Panc1 (cell line): ENCODE results near the gene CEP250. TPM values are rescaled to one million over a fixed set of nuclear protein-coding genes. Genes with fewer than 3 reads are reported as not detected.

Experiments
- ATAC-seq: fragments of 200-7000 bp; cut with Tn5 transposase; 2 replicates; pipeline ENCODE4 v1.9.1; 2020; ENCODE audit warnings: mild to moderate bottlenecking, moderate library complexity
- BruUV-seq: library from RNA; stranded (reverse); fragments of 400-500 nt; replicated peaks from 2 replicates; lab custom pipeline; 2021; lab: Mats Ljungman, UMichigan
- CTCF ChIA-PET: fragments of 300-600 bp; sonication (Branson Sonifier 250); formaldehyde crosslinking; loops from one replicate; lab custom pipeline; 2022; ENCODE audit warnings: antibody characterized with exemption; lab: Charles Lee
- POLR2A ChIA-PET: fragments of 300-600 bp; sonication (Branson Sonifier 250); formaldehyde crosslinking; loops from one replicate; lab custom pipeline; 2022; ENCODE audit warnings: antibody characterized with exemption; lab: Charles Lee
- DNase-seq: peaks from one replicate; pipeline ENCODE4 v3.0.0-alpha.2; 2010; ENCODE audit warnings: low read depth, low spot score
- H3K27ac ChIP-seq: 2 replicates; pipeline ENCODE4 v1.5.1; 2011; ENCODE audit warnings: mild to moderate bottlenecking, low read length, inconsistent platforms
- H3K27me3 ChIP-seq: fragments of 200-500 bp; sonication (Bioruptor generic); 2 replicates; pipeline ENCODE4 v1.6.0; 2014; ENCODE audit warnings: low read length, inconsistent platforms; ENCODE audit not compliant: control insufficient read depth, insufficient read depth
- H3K36me3 ChIP-seq: fragments of 200-500 bp; sonication (Bioruptor generic); 2 replicates; pipeline ENCODE4 v1.5.1; 2014; ENCODE audit warnings: inconsistent platforms, mild to moderate bottlenecking, low read length, moderate library complexity; ENCODE audit not compliant: control insufficient read depth, insufficient read depth
- H3K4me1 ChIP-seq: 2 replicates; pipeline ENCODE4 v1.5.1; 2011; ENCODE audit warnings: inconsistent platforms, mild to moderate bottlenecking, low read length, moderate library complexity; ENCODE audit not compliant: control insufficient read depth, insufficient read depth
- H3K4me3 ChIP-seq, 2 experiments: 2 replicates each; pipeline ENCODE4 v1.5.1; 2011 to 2012; ENCODE audit warnings: low read depth in 2 of 2, low read length in 2 of 2, mild to moderate bottlenecking in 2 of 2, inconsistent platforms in 1 of 2, moderate library complexity in 1 of 2
- H3K9me3 ChIP-seq: fragments of 200-500 bp; sonication (Bioruptor generic); 2 replicates; pipeline ENCODE4 v1.5.1; 2014; ENCODE audit warnings: low read depth, mild to moderate bottlenecking, inconsistent platforms, low read length, moderate library complexity; ENCODE audit not compliant: control insufficient read depth, insufficient read depth
- POLR2AphosphoS5 ChIP-seq: IDR thresholded peaks from 2 replicates; pipeline ENCODE4 v1.6.1; 2012; ENCODE audit warnings: mild to moderate bottlenecking, low read depth, low read length, moderate library complexity
- SIN3A ChIP-seq: IDR thresholded peaks from 2 replicates; pipeline ENCODE4 v1.6.1; 2012; ENCODE audit warnings: low read depth, mild to moderate bottlenecking, low read length, moderate library complexity, borderline replicate concordance; ENCODE audit not compliant: insufficient read depth
- TCF7L2 ChIP-seq: IDR thresholded peaks from 2 replicates; pipeline ENCODE4 v1.6.1; 2011; ENCODE audit warnings: mild to moderate bottlenecking, low read depth, low read length, inconsistent platforms
- in situ Hi-C: cut with HindIII; loops from 2 replicates; pipeline ENCODE4 v1.10.0; 2016; ENCODE audit warnings: low sequenced_read_pairs, low pct_unique_long_range_greater_than_20kb
- intact Hi-C: fragments of 100-400 bp; cut with micrococcal nuclease; formaldehyde crosslinking; loops from one replicate; pipeline ENCODE4 v1.10.0; 2022; ENCODE audit not compliant: unreplicated experiment
- total RNA-seq: library from RNA; stranded (reverse); gene quantifications from one replicate; pipeline ENCODE4 v1.2.1, GENCODE V29; 2021; ENCODE audit not compliant: unreplicated experiment
- TF ChIP-seq, protein P1 (sequence below): fragments of 450-650 bp; IDR thresholded peaks from 2 replicates; pipeline ENCODE4 v1.5.1; 2017; ENCODE audit warnings: mild to moderate bottlenecking
- TF ChIP-seq, protein P2 (sequence below), 2 experiments: IDR thresholded peaks; 2 replicates each; pipeline ENCODE4 v1.6.1; 2011 to 2012; ENCODE audit warnings: low read depth in 2 of 2, control low read depth in 1 of 2, low read length in 1 of 2, mild to moderate bottlenecking in 1 of 2, moderate library complexity in 1 of 2; ENCODE audit not compliant: insufficient read depth in 1 of 2

CEP250 gene
- total RNA-seq, 1 experiment from 2014 or later: 82.5 TPM

DNA sequence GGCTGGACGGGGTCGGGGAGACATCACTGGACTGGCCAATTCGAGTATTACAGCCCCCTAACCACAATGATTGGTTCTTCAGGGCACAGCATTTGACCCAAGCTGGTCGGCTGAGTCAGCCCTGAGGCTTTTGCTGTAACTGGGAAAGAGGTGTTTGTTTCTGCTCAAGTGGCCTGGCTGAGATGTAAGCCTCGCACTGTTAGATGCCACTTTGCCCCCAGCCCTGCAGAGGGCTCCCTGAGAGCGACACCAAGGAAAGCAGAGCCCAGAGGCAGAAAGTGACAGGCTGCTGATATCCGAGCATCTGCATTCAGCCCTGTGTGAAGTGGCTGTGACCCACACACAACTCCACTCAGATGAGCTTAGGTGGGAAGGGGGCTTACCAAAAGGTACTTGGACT, 105.9 kb downstream of the CEP250 start:
- BruUV-seq: no TSS peak
- peak; percentile 35 for DNase-seq
- Histone ChIP-seq H3K27ac (no peak overlapping the region), H3K9me3 (no peaks in the 10 kb centered on the region), H3K36me3 (peaks cover 2% of the 10 kb centered on the region; the same call in 1 of the 2 replicates), H3K4me1 (no peaks in the 10 kb centered on the region; the same call in none of the 2 replicates), H3K4me3 (no peak overlapping the region), H3K27me3 (no peaks in the 10 kb centered on the region)
- ATAC-seq: peak; percentile 89
- TF ChIP-seq TCF7L2 (no peak), POLR2AphosphoS5 (no peak), SIN3A (no peak)
- TF ChIP-seq, protein P1, sequence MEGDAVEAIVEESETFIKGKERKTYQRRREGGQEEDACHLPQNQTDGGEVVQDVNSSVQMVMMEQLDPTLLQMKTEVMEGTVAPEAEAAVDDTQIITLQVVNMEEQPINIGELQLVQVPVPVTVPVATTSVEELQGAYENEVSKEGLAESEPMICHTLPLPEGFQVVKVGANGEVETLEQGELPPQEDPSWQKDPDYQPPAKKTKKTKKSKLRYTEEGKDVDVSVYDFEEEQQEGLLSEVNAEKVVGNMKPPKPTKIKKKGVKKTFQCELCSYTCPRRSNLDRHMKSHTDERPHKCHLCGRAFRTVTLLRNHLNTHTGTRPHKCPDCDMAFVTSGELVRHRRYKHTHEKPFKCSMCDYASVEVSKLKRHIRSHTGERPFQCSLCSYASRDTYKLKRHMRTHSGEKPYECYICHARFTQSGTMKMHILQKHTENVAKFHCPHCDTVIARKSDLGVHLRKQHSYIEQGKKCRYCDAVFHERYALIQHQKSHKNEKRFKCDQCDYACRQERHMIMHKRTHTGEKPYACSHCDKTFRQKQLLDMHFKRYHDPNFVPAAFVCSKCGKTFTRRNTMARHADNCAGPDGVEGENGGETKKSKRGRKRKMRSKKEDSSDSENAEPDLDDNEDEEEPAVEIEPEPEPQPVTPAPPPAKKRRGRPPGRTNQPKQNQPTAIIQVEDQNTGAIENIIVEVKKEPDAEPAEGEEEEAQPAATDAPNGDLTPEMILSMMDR: no peak; the same call in 1 of the 2 replicates
- TF ChIP-seq, protein P2, sequence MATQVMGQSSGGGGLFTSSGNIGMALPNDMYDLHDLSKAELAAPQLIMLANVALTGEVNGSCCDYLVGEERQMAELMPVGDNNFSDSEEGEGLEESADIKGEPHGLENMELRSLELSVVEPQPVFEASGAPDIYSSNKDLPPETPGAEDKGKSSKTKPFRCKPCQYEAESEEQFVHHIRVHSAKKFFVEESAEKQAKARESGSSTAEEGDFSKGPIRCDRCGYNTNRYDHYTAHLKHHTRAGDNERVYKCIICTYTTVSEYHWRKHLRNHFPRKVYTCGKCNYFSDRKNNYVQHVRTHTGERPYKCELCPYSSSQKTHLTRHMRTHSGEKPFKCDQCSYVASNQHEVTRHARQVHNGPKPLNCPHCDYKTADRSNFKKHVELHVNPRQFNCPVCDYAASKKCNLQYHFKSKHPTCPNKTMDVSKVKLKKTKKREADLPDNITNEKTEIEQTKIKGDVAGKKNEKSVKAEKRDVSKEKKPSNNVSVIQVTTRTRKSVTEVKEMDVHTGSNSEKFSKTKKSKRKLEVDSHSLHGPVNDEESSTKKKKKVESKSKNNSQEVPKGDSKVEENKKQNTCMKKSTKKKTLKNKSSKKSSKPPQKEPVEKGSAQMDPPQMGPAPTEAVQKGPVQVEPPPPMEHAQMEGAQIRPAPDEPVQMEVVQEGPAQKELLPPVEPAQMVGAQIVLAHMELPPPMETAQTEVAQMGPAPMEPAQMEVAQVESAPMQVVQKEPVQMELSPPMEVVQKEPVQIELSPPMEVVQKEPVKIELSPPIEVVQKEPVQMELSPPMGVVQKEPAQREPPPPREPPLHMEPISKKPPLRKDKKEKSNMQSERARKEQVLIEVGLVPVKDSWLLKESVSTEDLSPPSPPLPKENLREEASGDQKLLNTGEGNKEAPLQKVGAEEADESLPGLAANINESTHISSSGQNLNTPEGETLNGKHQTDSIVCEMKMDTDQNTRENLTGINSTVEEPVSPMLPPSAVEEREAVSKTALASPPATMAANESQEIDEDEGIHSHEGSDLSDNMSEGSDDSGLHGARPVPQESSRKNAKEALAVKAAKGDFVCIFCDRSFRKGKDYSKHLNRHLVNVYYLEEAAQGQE (IDR thresholded peaks at IDR 0.05; ENCODE audit: insufficient read depth in 1 of 2, low read depth in 2 of 2, low read length in 1 of 2): no peak
- POLR2A ChIA-PET: interaction anchor here (0.7 kb wide), 1 partner anchor 10 kb away, joined by 3 read pairs; no protein-coding TSS in a partner anchor
- CTCF ChIA-PET: interaction anchor here (0.5 kb wide), 1 partner anchor 138 kb away, joined by 3 read pairs; the partner anchor contains the start of genes NFS1 and ROMO1
- in situ Hi-C loops: no loop called here
- intact Hi-C loops: no loop called here

DNA sequence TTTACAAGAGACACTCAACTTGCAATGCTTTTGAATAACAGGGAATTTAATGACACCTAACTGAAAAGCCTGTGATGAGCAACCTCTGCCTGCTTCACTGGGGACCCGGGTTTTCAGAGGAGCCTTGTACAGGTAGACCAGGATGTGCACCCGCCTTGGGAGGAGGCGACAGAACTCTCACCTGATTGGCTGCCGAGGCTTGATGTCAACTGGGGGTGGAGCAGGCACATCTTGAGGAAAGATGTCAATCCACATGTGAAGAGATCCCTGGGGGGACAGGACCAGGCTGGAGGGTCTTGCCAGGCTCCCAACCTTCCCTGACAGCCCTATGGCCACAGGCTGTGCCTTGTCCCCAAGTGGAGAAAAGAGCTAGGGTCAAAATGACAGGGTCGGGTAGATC, 106.3 kb downstream of the CEP250 start:
- in situ Hi-C loops: no loop called here

More for the DNA sequence above, 106.3 kb downstream of the CEP250 start:
- TF ChIP-seq, protein P1: peak; percentile 40; the same call in 1 of the 2 replicates
- no peak for TF ChIP-seq TCF7L2
- TF ChIP-seq SIN3A: no peak
- Histone ChIP-seq H3K4me1 (no peaks in the 10 kb centered on the region; the same call in none of the 2 replicates), H3K9me3 (no peaks in the 10 kb centered on the region), H3K36me3 (peaks cover 2% of the 10 kb centered on the region; the same call in 1 of the 2 replicates), H3K27ac (no peak overlapping the region), H3K4me3 (no peak overlapping the region), H3K27me3 (no peaks in the 10 kb centered on the region)
- ATAC-seq: peak; percentile 13
- BruUV-seq: no TSS peak
- no peak for DNase-seq
- CTCF ChIA-PET: no interaction called here
- POLR2A ChIA-PET: no interaction called here
- intact Hi-C loops: no loop called here
